Activated CD4-positive, CD25-positive, alpha-beta regulatory T cell treated with anti-CD3 and anti-CD28 coated beads, Interleukin-2, amount 50 U/mL, for 24 hours (primary cell): ENCODE data around the gene CRIM1.

ENCODE experiments used
- ATAC-seq, 2 donors: fragments of 150-1000 bp; cut with Tn5 transposase; one replicate each; pipeline ENCODE4 v1.10.0; 2021; ENCODE audit warnings: mild to moderate bottlenecking in 1 of 2, moderate library complexity in 1 of 2

The CRIM1 gene

GRCh38 chr2:36456227-36457175 is 100.9 kb downstream of the CRIM1 start:
- no peak for ATAC-seq

GRCh38 chr2:36458106-36458505 is 102.5 kb downstream of the CRIM1 start:
- no peak for ATAC-seq

- ATAC-seq: no peak
Observed at GRCh38 chr2:36459725-36460137, 104.2 kb downstream of the CRIM1 start.

GRCh38 chr2:36461039-36461681 is 105.6 kb downstream of the CRIM1 start:
- peak; percentile 68 to 73 for ATAC-seq

- no peak for ATAC-seq
Observed at GRCh38 chr2:36462311-36462935, 106.8 kb downstream of the CRIM1 start.

GRCh38 chr2:36463365-36463764 is 107.8 kb downstream of the CRIM1 start:
- no peak for ATAC-seq

- ATAC-seq: no peak
Observed at GRCh38 chr2:36464006-36464721, 108.6 kb downstream of the CRIM1 start.

GRCh38 chr2:36466135-36466534 is 110.6 kb downstream of the CRIM1 start:
- ATAC-seq: no peak

GRCh38 chr2:36468463-36469105 is 113.0 kb downstream of the CRIM1 start:
- no peak for ATAC-seq

- no peak for ATAC-seq
Observed at GRCh38 chr2:36469106-36469477, 113.5 kb downstream of the CRIM1 start.

GRCh38 chr2:36469710-36470109 is 114.1 kb downstream of the CRIM1 start:
- no peak for ATAC-seq

- ATAC-seq: no peak
Observed at GRCh38 chr2:36473230-36473629, 117.7 kb downstream of the CRIM1 start.

- no peak for ATAC-seq
Observed at GRCh38 chr2:36476411-36476810, 120.8 kb downstream of the CRIM1 start.

GRCh38 chr2:36477315-36477714 is 121.7 kb downstream of the CRIM1 start:
- ATAC-seq: no peak

- no peak for ATAC-seq
Observed at GRCh38 chr2:36477746-36478145, 122.2 kb downstream of the CRIM1 start.

- ATAC-seq: no peak
Observed at GRCh38 chr2:36478332-36478738, 122.8 kb downstream of the CRIM1 start.

- no peak for ATAC-seq
Observed at GRCh38 chr2:36478999-36479398, 123.4 kb downstream of the CRIM1 start.

- no peak for ATAC-seq
Observed at GRCh38 chr2:36479406-36479805, 123.8 kb downstream of the CRIM1 start.

GRCh38 chr2:36480028-36480427 is 124.5 kb downstream of the CRIM1 start:
- no peak for ATAC-seq

GRCh38 chr2:36480636-36481035 is 125.1 kb downstream of the CRIM1 start:
- no peak for ATAC-seq

- ATAC-seq: no peak
Observed at GRCh38 chr2:36481709-36482108, 126.1 kb downstream of the CRIM1 start.

- no peak for ATAC-seq
Observed at GRCh38 chr2:36482576-36483214, 127.1 kb downstream of the CRIM1 start.
